NCI-H748 (cell line): ENCODE results near the gene PRKCE.
"Not testable (repeated sequence)": the region's sequence is repeated elsewhere in the genome, so short reads cannot be mapped to it uniquely, and the experiment has no call there.

ENCODE experiments used
- DNase-seq: peaks from one replicate; lab custom pipeline; 2025; ENCODE audit not compliant: unreplicated experiment; lab: John Stamatoyannopoulos, UW

The PRKCE gene

GRCh38 chr2:45696708-45697107 lies 45.2 kb downstream of the PRKCE start:
- no peak for DNase-seq

GRCh38 chr2:45697190-45697589 lies 45.7 kb downstream of the PRKCE start:
- DNase-seq, result no peak

GRCh38 chr2:45698554-45698953 lies 47.1 kb downstream of the PRKCE start:
- no peak for DNase-seq

- no peak for DNase-seq
These were observed 47.7 kb downstream of the PRKCE start for GRCh38 chr2:45699032-45699658.

GRCh38 chr2:45700407-45701013 lies 49.0 kb downstream of the PRKCE start:
- DNase-seq, result no peak

- DNase-seq, result no peak
These were observed 53.8 kb downstream of the PRKCE start for GRCh38 chr2:45705233-45705632.

- no peak for DNase-seq
These were observed 54.6 kb downstream of the PRKCE start for GRCh38 chr2:45706033-45706432.

GRCh38 chr2:45707006-45707405 lies 55.5 kb downstream of the PRKCE start:
- no peak for DNase-seq

- no peak for DNase-seq
These were observed 56.2 kb downstream of the PRKCE start for GRCh38 chr2:45707661-45708060.

GRCh38 chr2:45708501-45708900 lies 57.0 kb downstream of the PRKCE start:
- DNase-seq, result no peak

- DNase-seq, result no peak
These were observed 57.7 kb downstream of the PRKCE start for GRCh38 chr2:45709137-45709536.

- no peak for DNase-seq
These were observed 59.0 kb downstream of the PRKCE start for GRCh38 chr2:45710468-45710867.

- no peak for DNase-seq
These were observed 59.7 kb downstream of the PRKCE start for GRCh38 chr2:45711224-45711623.

GRCh38 chr2:45712570-45712969 lies 61.1 kb downstream of the PRKCE start:
- no peak for DNase-seq

GRCh38 chr2:45713136-45713535 lies 61.7 kb downstream of the PRKCE start:
- no peak for DNase-seq

- no peak for DNase-seq
These were observed 62.1 kb downstream of the PRKCE start for GRCh38 chr2:45713591-45713990.

GRCh38 chr2:45714679-45715078 lies 63.2 kb downstream of the PRKCE start:
- DNase-seq, result no peak

GRCh38 chr2:45715601-45716379 lies 64.3 kb downstream of the PRKCE start:
- DNase-seq, result no peak

GRCh38 chr2:45716432-45716831 lies 65.0 kb downstream of the PRKCE start:
- DNase-seq, result not testable (repeated sequence)

- no peak for DNase-seq
These were observed 65.4 kb downstream of the PRKCE start for GRCh38 chr2:45716915-45717314.

GRCh38 chr2:45720210-45720609 lies 68.7 kb downstream of the PRKCE start:
- DNase-seq, result no peak

GRCh38 chr2:45721150-45721549 lies 69.7 kb downstream of the PRKCE start:
- no peak for DNase-seq
